HEK293 (cell line): Measurements from ENCODE around the gene ACAP3.

Experiments used
- CTCF ChIA-PET: fragments of 350-600 bp; formaldehyde crosslinking; extraction: SDS; loops from one replicate; lab custom pipeline; 2021; ENCODE audit warnings: antibody characterized with exemption; lab: Yijun Ruan, JAX
- POLR2A ChIA-PET: fragments of 300-600 bp; formaldehyde crosslinking; extraction: SDS; loops from one replicate; lab custom pipeline; 2020; ENCODE audit warnings: antibody characterized with exemption, inconsistent platforms; lab: Yijun Ruan, JAX
- H3K27ac ChIP-seq: fragments of 200-500 bp; sonication (Bioruptor generic); 2 replicates; pipeline ENCODE4 v1.5.1; 2014; ENCODE audit warnings: low read depth, low read length, control low read depth, inconsistent platforms; ENCODE audit errors: extremely low read depth
- H3K36me3 ChIP-seq, 2 experiments: fragments of 200-500 bp in 1 of 2; sonication (Bioruptor generic) in 1 of 2; 1 replicate in 1 of 2; 2 replicates in 1 of 2; pipeline ENCODE4 v1.5.1; 2014 to 2017; ENCODE audit warnings: inconsistent platforms in 2 of 2, low read length in 2 of 2; ENCODE audit not compliant: control insufficient read depth in 2 of 2, insufficient read depth in 1 of 2
- H3K4me1 ChIP-seq: fragments of 200-500 bp; sonication (Bioruptor generic); 2 replicates; pipeline ENCODE4 v1.5.1; 2014; ENCODE audit warnings: mild to moderate bottlenecking, low read length, inconsistent platforms; ENCODE audit not compliant: control insufficient read depth, insufficient read depth
- H3K4me3 ChIP-seq: 2 replicates; pipeline ENCODE4 v1.5.1; 2011; ENCODE audit warnings: low read depth, mild to moderate bottlenecking, control low read depth, low read length, moderate library complexity
- H3K9me3 ChIP-seq: fragments of 200-500 bp; sonication (Bioruptor generic); 2 replicates; pipeline ENCODE4 v1.5.1; 2014; ENCODE audit warnings: low read depth, low read length, inconsistent platforms; ENCODE audit not compliant: control insufficient read depth, insufficient read depth
- BCL11B ChIP-seq: fragments of 450-650 bp; formaldehyde crosslinking; IDR thresholded peaks from 2 replicates; pipeline ENCODE4 v1.5.1; 2016; ENCODE audit warnings: low read depth, missing biosample characterization, missing genetic modification characterization
- CTCF ChIP-seq: fragments of 450-650 bp; formaldehyde crosslinking; IDR thresholded peaks from 2 replicates; pipeline ENCODE4 v1.5.1; 2016; ENCODE audit warnings: missing biosample characterization, missing genetic modification characterization
- KLF10 ChIP-seq: fragments of 450-650 bp; IDR thresholded peaks from 2 replicates; pipeline ENCODE4 v1.5.1; 2018; ENCODE audit warnings: missing biosample characterization, mild to moderate bottlenecking, missing genetic modification characterization
- KLF9 ChIP-seq: fragments of 450-650 bp; formaldehyde crosslinking; IDR thresholded peaks from 2 replicates; pipeline ENCODE4 v1.5.1; 2016; ENCODE audit warnings: missing biosample characterization, missing genetic modification characterization, low read depth
- WT1 ChIP-seq: fragments of 450-650 bp; formaldehyde crosslinking; IDR thresholded peaks from 2 replicates; pipeline ENCODE4 v1.5.1; 2016; ENCODE audit warnings: missing biosample characterization, missing genetic modification characterization
- ZBTB11 ChIP-seq: fragments of 450-650 bp; formaldehyde crosslinking; conservative IDR thresholded peaks from 2 replicates; pipeline ENCODE4 v1.5.1; 2016; ENCODE audit warnings: low read depth, missing biosample characterization, missing genetic modification characterization
- ZBTB20 ChIP-seq: fragments of 450-650 bp; formaldehyde crosslinking; IDR thresholded peaks from 2 replicates; pipeline ENCODE4 v1.5.1; 2016; ENCODE audit warnings: missing biosample characterization, missing genetic modification characterization
- ZBTB8A ChIP-seq: fragments of 450-650 bp; formaldehyde crosslinking; IDR thresholded peaks from 2 replicates; pipeline ENCODE4 v1.5.1; 2016; ENCODE audit warnings: missing biosample characterization, missing genetic modification characterization
- ZNF114 ChIP-seq: fragments of 450-650 bp; formaldehyde crosslinking; IDR thresholded peaks from 2 replicates; pipeline ENCODE4 v1.5.0; 2017; ENCODE audit warnings: missing biosample characterization, missing genetic modification characterization
- ZNF223 ChIP-seq: fragments of 450-650 bp; formaldehyde crosslinking; IDR thresholded peaks from 2 replicates; pipeline ENCODE4 v1.5.1; 2016; ENCODE audit warnings: missing biosample characterization, missing genetic modification characterization
- ZNF335 ChIP-seq: fragments of 450-650 bp; formaldehyde crosslinking; conservative IDR thresholded peaks from 2 replicates; pipeline ENCODE4 v1.5.1; 2016; ENCODE audit warnings: missing biosample characterization, missing genetic modification characterization
- ZNF629 ChIP-seq: fragments of 450-650 bp; formaldehyde crosslinking; IDR thresholded peaks from 2 replicates; pipeline ENCODE4 v1.5.1; 2017; ENCODE audit warnings: missing biosample characterization, missing genetic modification characterization
- ZNF660 ChIP-seq: fragments of 450-650 bp; IDR thresholded peaks from 2 replicates; pipeline ENCODE4 v1.5.1; 2018; ENCODE audit warnings: missing biosample characterization, mild to moderate bottlenecking, missing genetic modification characterization
- ZNF677 ChIP-seq: fragments of 450-650 bp; IDR thresholded peaks from 2 replicates; pipeline ENCODE4 v1.5.0; 2018; ENCODE audit warnings: missing biosample characterization, mild to moderate bottlenecking, missing genetic modification characterization, moderate library complexity
- TF ChIP-seq, protein P1 (sequence below): fragments of 450-650 bp; formaldehyde crosslinking; optimal IDR thresholded peaks from 2 replicates; pipeline ENCODE3; 2016; ENCODE audit warnings: missing biosample characterization, mild to moderate bottlenecking, missing genetic modification characterization
- TF ChIP-seq, protein P2 (sequence below): fragments of 450-650 bp; formaldehyde crosslinking; IDR thresholded peaks from 2 replicates; pipeline ENCODE4 v1.5.1; 2017; ENCODE audit warnings: missing biosample characterization, missing genetic modification characterization
- TF ChIP-seq, protein P3 (sequence below): fragments of 450-650 bp; formaldehyde crosslinking; IDR thresholded peaks from 2 replicates; pipeline ENCODE4 v1.5.1; 2016; ENCODE audit warnings: missing biosample characterization, missing genetic modification characterization
- TF ChIP-seq, protein P4 (sequence below): fragments of 450-650 bp; formaldehyde crosslinking; IDR thresholded peaks from 2 replicates; pipeline ENCODE4 v1.5.1; 2016; ENCODE audit warnings: missing biosample characterization, missing genetic modification characterization

Gene ACAP3

GRCh38 chr1:1349256-1350012 is 41.7 kb upstream of the ACAP3 start, which contains the start of gene DVL1 (continued):
- TF ChIP-seq, protein P1, sequence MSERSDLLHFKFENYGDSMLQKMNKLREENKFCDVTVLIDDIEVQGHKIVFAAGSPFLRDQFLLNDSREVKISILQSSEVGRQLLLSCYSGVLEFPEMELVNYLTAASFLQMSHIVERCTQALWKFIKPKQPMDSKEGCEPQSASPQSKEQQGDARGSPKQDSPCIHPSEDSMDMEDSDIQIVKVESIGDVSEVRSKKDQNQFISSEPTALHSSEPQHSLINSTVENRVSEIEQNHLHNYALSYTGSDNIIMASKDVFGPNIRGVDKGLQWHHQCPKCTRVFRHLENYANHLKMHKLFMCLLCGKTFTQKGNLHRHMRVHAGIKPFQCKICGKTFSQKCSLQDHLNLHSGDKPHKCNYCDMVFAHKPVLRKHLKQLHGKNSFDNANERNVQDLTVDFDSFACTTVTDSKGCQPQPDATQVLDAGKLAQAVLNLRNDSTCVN (tag by site-specific recombination) = peak; percentile 61
- TF ChIP-seq KLF9 (tag by site-specific recombination) (0 out of 2 replicates have a peak, but pooled peaks have one; percentile 26), ZBTB20 (tag by site-specific recombination) (peak; percentile 35; the same call in 1 of the 2 replicates), ZNF223 (tag by site-specific recombination) (no peak), CTCF (tag by site-specific recombination) (peak; percentile 55)
- TF ChIP-seq, protein P2, sequence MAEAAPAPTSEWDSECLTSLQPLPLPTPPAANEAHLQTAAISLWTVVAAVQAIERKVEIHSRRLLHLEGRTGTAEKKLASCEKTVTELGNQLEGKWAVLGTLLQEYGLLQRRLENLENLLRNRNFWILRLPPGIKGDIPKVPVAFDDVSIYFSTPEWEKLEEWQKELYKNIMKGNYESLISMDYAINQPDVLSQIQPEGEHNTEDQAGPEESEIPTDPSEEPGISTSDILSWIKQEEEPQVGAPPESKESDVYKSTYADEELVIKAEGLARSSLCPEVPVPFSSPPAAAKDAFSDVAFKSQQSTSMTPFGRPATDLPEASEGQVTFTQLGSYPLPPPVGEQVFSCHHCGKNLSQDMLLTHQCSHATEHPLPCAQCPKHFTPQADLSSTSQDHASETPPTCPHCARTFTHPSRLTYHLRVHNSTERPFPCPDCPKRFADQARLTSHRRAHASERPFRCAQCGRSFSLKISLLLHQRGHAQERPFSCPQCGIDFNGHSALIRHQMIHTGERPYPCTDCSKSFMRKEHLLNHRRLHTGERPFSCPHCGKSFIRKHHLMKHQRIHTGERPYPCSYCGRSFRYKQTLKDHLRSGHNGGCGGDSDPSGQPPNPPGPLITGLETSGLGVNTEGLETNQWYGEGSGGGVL = peak; percentile 48; the same call in 1 of the 2 replicates

DNA sequence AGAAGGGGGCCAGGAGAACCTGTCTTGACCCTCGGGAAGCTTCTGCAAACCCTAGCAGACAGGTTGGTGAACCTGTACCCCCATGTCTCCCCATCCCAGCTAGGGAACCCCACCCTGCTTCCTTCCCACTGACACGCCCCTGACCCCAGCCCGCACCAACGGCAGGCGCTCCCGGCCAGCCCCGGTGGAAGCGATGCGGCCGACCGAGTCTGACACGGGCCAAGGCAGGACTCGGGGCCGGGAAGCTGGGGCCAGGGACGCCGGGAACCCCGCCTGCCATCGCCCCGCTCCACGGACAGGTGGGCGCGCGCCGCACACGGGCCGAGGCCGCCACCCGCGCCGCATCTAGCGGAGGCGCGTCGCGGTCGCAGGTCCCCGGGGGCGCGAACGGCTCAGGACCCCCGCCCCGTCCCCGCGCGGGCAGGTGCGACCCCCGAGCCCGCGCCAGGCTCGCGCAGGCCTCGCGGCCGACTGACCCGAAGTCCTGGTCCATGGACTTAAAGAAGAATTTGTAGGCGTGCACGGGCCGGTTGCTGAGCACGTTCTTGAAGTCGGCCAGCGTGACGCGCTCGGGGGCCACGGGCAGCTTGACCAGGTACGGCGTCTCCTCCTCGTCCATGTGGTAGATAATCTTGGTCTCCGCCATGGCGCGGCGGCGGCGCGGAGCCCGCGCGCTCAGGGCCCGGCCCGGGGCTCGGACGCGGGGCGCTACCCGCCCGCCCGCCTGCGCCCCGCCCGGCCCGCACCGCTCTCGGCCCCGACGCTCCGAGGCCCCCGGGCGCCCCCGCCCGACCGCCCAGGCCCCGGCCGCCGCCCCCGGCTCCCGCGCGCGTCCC is 40.9 kb upstream of the ACAP3 start:
- Histone ChIP-seq H3K27ac (peak overlapping the region; percentile 87), H3K4me3 (peak overlapping the region; percentile 64), H3K4me1 (peaks cover 10% of the 10 kb centered on the region), H3K9me3 (no peaks in the 10 kb centered on the region), H3K36me3 (peaks cover 0 to 14% of the 10 kb centered on the region in 2 experiments; a peak in 1 of 3 replicates)
- CTCF ChIA-PET = interaction anchor here (0.6 to 3.5 kb wide), 6 partner anchors 24 to 190 kb away, joined by 3 to 18 read pairs (median 4); no protein-coding TSS in a partner anchor
- POLR2A ChIA-PET = interaction anchor here (0.5 to 1.6 kb wide), 8 partner anchors 8 to 92 kb away, joined by 3 to 10 read pairs (median 4); partner anchors contain the start of genes AURKAIP1 and CCNL2
- TF ChIP-seq ZNF660 (peak; percentile 17; the same call in 1 of the 2 replicates), ZNF114 (tag by site-specific recombination) (no peak), ZNF335 (tag by site-specific recombination) (peak; percentile 64), ZBTB8A (peak; percentile 32), ZNF629 (tag by site-specific recombination) (no peak), WT1 (tag by site-specific recombination) (no peak), BCL11B (tag by site-specific recombination) (peak; percentile 11), ZBTB11 (tag by site-specific recombination) (no peak), ZNF677 (tag by site-specific recombination) (0 out of 2 replicates have a peak, but pooled peaks have one; percentile 10), KLF10 (tag by site-specific recombination) (0 out of 2 replicates have a peak, but pooled peaks have one; percentile 18)
- TF ChIP-seq, protein P1 (tag by site-specific recombination) = peak; percentile 64
- TF ChIP-seq, protein P3, sequence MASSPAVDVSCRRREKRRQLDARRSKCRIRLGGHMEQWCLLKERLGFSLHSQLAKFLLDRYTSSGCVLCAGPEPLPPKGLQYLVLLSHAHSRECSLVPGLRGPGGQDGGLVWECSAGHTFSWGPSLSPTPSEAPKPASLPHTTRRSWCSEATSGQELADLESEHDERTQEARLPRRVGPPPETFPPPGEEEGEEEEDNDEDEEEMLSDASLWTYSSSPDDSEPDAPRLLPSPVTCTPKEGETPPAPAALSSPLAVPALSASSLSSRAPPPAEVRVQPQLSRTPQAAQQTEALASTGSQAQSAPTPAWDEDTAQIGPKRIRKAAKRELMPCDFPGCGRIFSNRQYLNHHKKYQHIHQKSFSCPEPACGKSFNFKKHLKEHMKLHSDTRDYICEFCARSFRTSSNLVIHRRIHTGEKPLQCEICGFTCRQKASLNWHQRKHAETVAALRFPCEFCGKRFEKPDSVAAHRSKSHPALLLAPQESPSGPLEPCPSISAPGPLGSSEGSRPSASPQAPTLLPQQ (tag by site-specific recombination) = peak; percentile 69; the same call in 1 of the 2 replicates
- TF ChIP-seq, protein P4, sequence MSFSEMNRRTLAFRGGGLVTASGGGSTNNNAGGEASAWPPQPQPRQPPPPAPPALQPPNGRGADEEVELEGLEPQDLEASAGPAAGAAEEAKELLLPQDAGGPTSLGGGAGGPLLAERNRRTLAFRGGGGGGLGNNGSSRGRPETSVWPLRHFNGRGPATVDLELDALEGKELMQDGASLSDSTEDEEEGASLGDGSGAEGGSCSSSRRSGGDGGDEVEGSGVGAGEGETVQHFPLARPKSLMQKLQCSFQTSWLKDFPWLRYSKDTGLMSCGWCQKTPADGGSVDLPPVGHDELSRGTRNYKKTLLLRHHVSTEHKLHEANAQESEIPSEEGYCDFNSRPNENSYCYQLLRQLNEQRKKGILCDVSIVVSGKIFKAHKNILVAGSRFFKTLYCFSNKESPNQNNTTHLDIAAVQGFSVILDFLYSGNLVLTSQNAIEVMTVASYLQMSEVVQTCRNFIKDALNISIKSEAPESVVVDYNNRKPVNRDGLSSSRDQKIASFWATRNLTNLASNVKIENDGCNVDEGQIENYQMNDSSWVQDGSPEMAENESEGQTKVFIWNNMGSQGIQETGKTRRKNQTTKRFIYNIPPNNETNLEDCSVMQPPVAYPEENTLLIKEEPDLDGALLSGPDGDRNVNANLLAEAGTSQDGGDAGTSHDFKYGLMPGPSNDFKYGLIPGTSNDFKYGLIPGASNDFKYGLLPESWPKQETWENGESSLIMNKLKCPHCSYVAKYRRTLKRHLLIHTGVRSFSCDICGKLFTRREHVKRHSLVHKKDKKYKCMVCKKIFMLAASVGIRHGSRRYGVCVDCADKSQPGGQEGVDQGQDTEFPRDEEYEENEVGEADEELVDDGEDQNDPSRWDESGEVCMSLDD = peak; percentile 75
